ENCODE results near the gene PCDHGC4.

DNA sequence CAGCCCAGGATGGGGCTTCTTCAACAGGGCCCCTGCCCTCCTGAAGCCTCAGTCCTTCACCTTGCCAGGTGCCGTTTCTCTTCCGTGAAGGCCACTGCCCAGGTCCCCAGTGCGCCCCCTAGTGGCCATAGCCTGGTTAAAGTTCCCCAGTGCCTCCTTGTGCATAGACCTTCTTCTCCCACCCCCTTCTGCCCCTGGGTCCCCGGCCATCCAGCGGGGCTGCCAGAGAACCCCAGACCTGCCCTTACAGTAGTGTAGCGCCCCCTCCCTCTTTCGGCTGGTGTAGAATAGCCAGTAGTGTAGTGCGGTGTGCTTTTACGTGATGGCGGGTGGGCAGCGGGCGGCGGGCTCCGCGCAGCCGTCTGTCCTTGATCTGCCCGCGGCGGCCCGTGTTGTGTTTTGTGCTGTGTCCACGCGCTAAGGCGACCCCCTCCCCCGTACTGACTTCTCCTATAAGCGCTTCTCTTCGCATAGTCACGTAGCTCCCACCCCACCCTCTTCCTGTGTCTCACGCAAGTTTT is 27.6 kb downstream of the PCDHGC4 start:
- TF ChIP-seq TAF1 (IDR thresholded peaks at IDR 0.05; ENCODE audit: low read depth, low read length) (no peak), POLR2A (IDR thresholded peaks at IDR 0.05; ENCODE audit: low read depth, low read length) (no peak), POLR2AphosphoS5 (IDR thresholded peaks at IDR 0.05; ENCODE audit: low read depth, low read length) (no peak)
